Endothelial cell (in vitro differentiated cells): ENCODE results near the gene ZNF518A. TPM values are rescaled to one million over a fixed set of nuclear protein-coding genes. Genes with fewer than 3 reads are reported as not detected.

Experiments
- DNase-seq: peaks from one replicate; pipeline ENCODE4 v3.0.0; 2021; ENCODE audit warnings: low spot score
- H3K27ac Mint-ChIP-seq: one replicate; pipeline ENCODE4 v1.8.0; 2021; ENCODE audit warnings: mixed read lengths, inconsistent platforms; ENCODE audit not compliant: unreplicated experiment
- H3K27me3 Mint-ChIP-seq: one replicate; pipeline ENCODE4 v1.8.0; 2021; ENCODE audit warnings: mild to moderate bottlenecking, moderate library complexity, mixed read lengths, inconsistent platforms; ENCODE audit not compliant: unreplicated experiment
- H3K36me3 Mint-ChIP-seq: one replicate; pipeline ENCODE4 v1.8.0; 2021; ENCODE audit warnings: mild to moderate bottlenecking, low read depth, mixed read lengths, inconsistent platforms; ENCODE audit not compliant: unreplicated experiment
- H3K4me1 Mint-ChIP-seq: one replicate; pipeline ENCODE4 v1.8.0; 2021; ENCODE audit warnings: mild to moderate bottlenecking, mixed read lengths, inconsistent platforms; ENCODE audit not compliant: unreplicated experiment
- H3K4me3 Mint-ChIP-seq: one replicate; pipeline ENCODE4 v1.8.0; 2021; ENCODE audit warnings: mild to moderate bottlenecking, mixed read lengths, inconsistent platforms; ENCODE audit not compliant: unreplicated experiment
- H3K9me3 Mint-ChIP-seq: one replicate; pipeline ENCODE4 v1.8.0; 2021; ENCODE audit warnings: mixed read lengths, inconsistent platforms; ENCODE audit not compliant: unreplicated experiment
- CTCF ChIP-seq: fragments of 200-600 bp; sonication (generic); IDR thresholded peaks from one replicate; pipeline ENCODE4 v1.5.0; 2021; ENCODE audit warnings: antibody characterized with exemption; ENCODE audit not compliant: unreplicated experiment
- total RNA-seq: library from RNA; stranded (reverse); fragmentation: NEBNext Ultra II Directional; extraction: Animal tissue kit (Norgen Biotek cat#: 25700); gene quantifications from one replicate; pipeline ENCODE4 v1.2.1, GENCODE V29; 2021; ENCODE audit not compliant: unreplicated experiment

Gene ZNF518A
- total RNA-seq, 1 donor from 2014 or later = 47.8 TPM

- Mint-ChIP-seq H3K4me3 (peak overlapping the region; percentile 86), H3K27ac (peak overlapping the region; percentile 97), H3K36me3 (no peaks in the 10 kb centered on the region), H3K4me1 (peaks cover 48% of the 10 kb centered on the region), H3K27me3 (peaks cover 2% of the 10 kb centered on the region), H3K9me3 (no peaks in the 10 kb centered on the region)
- DNase-seq = peak; percentile 59
- no peak for TF ChIP-seq CTCF
Measured at GRCh38 chr10:96124230-96125141, 5.6 kb upstream of the ZNF518A start.

DNA sequence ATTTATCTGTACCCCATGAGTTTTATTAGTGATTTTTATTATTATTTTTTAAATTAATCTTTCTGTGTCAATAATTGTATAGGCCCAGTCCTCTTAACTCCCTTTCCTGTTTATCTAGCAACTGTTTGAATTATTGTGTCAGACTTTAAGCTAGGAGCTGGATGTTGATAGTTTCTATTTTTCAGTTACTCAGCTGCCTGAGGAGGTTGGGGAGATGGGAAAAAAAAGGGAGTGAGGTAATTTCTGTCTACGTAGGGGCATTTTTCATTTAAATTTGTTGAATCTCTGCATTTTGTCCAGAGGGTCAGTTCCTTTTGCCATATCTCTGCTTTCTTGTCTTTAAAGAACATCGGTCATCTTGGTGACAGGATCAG is 5.0 kb upstream of the ZNF518A start:
- Mint-ChIP-seq H3K36me3 (no peaks in the 10 kb centered on the region), H3K27me3 (peaks cover 8% of the 10 kb centered on the region), H3K27ac (peak overlapping the region; percentile 97), H3K4me1 (peaks cover 48% of the 10 kb centered on the region), H3K4me3 (peak overlapping the region; percentile 86), H3K9me3 (no peaks in the 10 kb centered on the region)
- DNase-seq = no peak
- TF ChIP-seq CTCF = no peak

GRCh38 chr10:96130326-96130995 is 364 bp downstream of the ZNF518A start:
- Mint-ChIP-seq H3K36me3 (peaks cover 4% of the 10 kb centered on the region), H3K27ac (peak overlapping the region; percentile 100), H3K27me3 (peaks cover 14% of the 10 kb centered on the region), H3K4me3 (peak overlapping the region; percentile 99), H3K9me3 (no peaks in the 10 kb centered on the region), H3K4me1 (peaks cover 23% of the 10 kb centered on the region)
- TF ChIP-seq CTCF = no peak
- peak; percentile 81 for DNase-seq

- DNase-seq = no peak
- peaks cover 14% of the 10 kb centered on the region for H3K27me3 Mint-ChIP-seq
- TF ChIP-seq CTCF = no peak
- peaks cover 14% of the 10 kb centered on the region for H3K4me1 Mint-ChIP-seq
- H3K9me3 Mint-ChIP-seq = no peaks in the 10 kb centered on the region
- H3K27ac Mint-ChIP-seq = peak overlapping the region; percentile 100
- peaks cover 4% of the 10 kb centered on the region for H3K36me3 Mint-ChIP-seq
- H3K4me3 Mint-ChIP-seq = peak overlapping the region; percentile 99
Measured at GRCh38 chr10:96131621-96132020, 1.5 kb downstream of the ZNF518A start.

DNA sequence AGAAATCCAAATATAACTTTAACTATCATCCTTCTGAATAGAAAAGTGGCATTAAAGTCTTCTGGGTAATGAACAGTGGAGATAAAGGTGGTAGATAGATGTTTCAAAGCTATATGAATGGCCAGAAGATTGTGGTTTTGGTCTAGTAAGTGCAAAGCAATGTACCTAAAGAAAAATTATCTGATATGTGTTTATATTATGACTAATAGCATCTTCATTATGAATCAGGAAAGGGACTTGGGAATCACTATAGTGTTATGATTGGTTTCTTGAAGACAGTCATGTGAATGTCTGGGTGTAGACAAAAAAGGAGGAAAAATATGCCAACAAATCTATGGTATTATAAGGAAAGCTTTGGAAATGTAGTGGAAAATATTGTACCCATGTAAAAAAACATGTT is 3.0 kb downstream of the ZNF518A start:
- no peak for TF ChIP-seq CTCF
- Mint-ChIP-seq H3K4me1 (peaks cover 14% of the 10 kb centered on the region), H3K9me3 (no peaks in the 10 kb centered on the region), H3K36me3 (peaks cover 11% of the 10 kb centered on the region), H3K27ac (no peak overlapping the region), H3K27me3 (peaks cover 14% of the 10 kb centered on the region), H3K4me3 (no peak overlapping the region)
- DNase-seq = no peak
